Natural killer cell (primary cell): Measurements from ENCODE around the gene IL7R. TPM values are rescaled to one million over a fixed set of nuclear protein-coding genes. Genes with fewer than 3 reads are reported as not detected.
"Not testable (repeated sequence)": the region's sequence is repeated elsewhere in the genome, so short reads cannot be mapped to it uniquely, and the experiment has no call there.

Source experiments
- ATAC-seq, 3 donors: fragments of 150-1000 bp in 2 of 3; fragments of 200-7000 bp in 1 of 3; cut with Tn5 transposase; 1 replicate in 1 of 3; 2 replicates in 2 of 3; pipeline ENCODE4 v1.10.0; 2021; ENCODE audit warnings: mild to moderate bottlenecking in 2 of 3, moderate library complexity in 2 of 3
- DNase-seq, 2 donors: peaks; one replicate each; pipeline versions ENCODE4 v3.0.0 to v3.0.0-alpha.2; 2013 to 2021; ENCODE audit warnings: mixed read lengths in 1 of 2
- H3K27ac ChIP-seq: one replicate; pipeline ENCODE4 v1.5.1; 2013; ENCODE audit warnings: mild to moderate bottlenecking, low read length
- H3K27me3 ChIP-seq: one replicate; pipeline ENCODE4 v1.6.1; 2013; ENCODE audit warnings: low read length; ENCODE audit not compliant: control insufficient read depth, insufficient read depth
- H3K36me3 ChIP-seq: one replicate; pipeline ENCODE4 v1.6.1; 2013; ENCODE audit warnings: low read length; ENCODE audit not compliant: control insufficient read depth, insufficient read depth
- H3K4me1 ChIP-seq: one replicate; pipeline ENCODE4 v1.6.1; 2013; ENCODE audit warnings: low read length; ENCODE audit not compliant: control insufficient read depth, insufficient read depth
- H3K4me3 ChIP-seq: one replicate; pipeline ENCODE4 v1.5.1; 2013; ENCODE audit warnings: low read length
- H3K9me3 ChIP-seq: one replicate; pipeline ENCODE4 v1.6.1; 2013; ENCODE audit warnings: low read length; ENCODE audit not compliant: control insufficient read depth, insufficient read depth
- H3K27ac Mint-ChIP-seq, 2 donors: one replicate each; pipeline ENCODE4 v1.8.0; 2022; ENCODE audit warnings: mild to moderate bottlenecking in 2 of 2, mixed read lengths in 2 of 2, moderate library complexity in 1 of 2
- H3K27me3 Mint-ChIP-seq, 2 donors: one replicate each; pipeline ENCODE4 v1.8.0; 2022; ENCODE audit warnings: low read depth in 2 of 2, mixed read lengths in 2 of 2
- H3K36me3 Mint-ChIP-seq: one replicate; pipeline ENCODE4 v1.8.0; 2022; ENCODE audit warnings: mixed read lengths
- H3K4me1 Mint-ChIP-seq, 2 donors: one replicate each; pipeline ENCODE4 v1.8.0; 2022; ENCODE audit warnings: mixed read lengths in 2 of 2
- H3K4me3 Mint-ChIP-seq: one replicate; pipeline ENCODE4 v1.8.0; 2022; ENCODE audit warnings: mild to moderate bottlenecking, moderate library complexity, mixed read lengths
- H3K9me3 Mint-ChIP-seq, 2 donors: one replicate each; pipeline ENCODE4 v1.8.0; 2022; ENCODE audit warnings: mixed read lengths in 2 of 2
- WGBS: methylation state at CpG from one replicate; pipeline ENCODE4 v1.1.7; 2013; ENCODE audit warnings: missing lambda C conversion rate; ENCODE audit not compliant: insufficient coverage; 5-methylcytosine and 5-hydroxymethylcytosine counted together
- intact Hi-C: fragments of 100-400 bp; cut with micrococcal nuclease; formaldehyde crosslinking; loops from one replicate; pipeline ENCODE4 v1.14.2; 2022
- total RNA-seq, 4 donors: library from RNA; stranded (reverse); fragments of 120-200 nt in 1 of 4; gene quantifications; one replicate each; pipeline versions ENCODE4 v1.2.3 to v1.2.4, GENCODE V29; 2013 to 2022
- TF ChIP-seq, protein P1 (sequence below): fragments of 200-600 bp; IDR thresholded peaks from one replicate; pipeline ENCODE4 v1.8.0; 2022; ENCODE audit warnings: antibody characterized with exemption

IL7R gene
- total RNA-seq, 3 donors from 2014 or later (not counting 1 experiment from before 2014, with no cell fraction given) = 22.0 to 42.7 (median 30.4) TPM

DNA sequence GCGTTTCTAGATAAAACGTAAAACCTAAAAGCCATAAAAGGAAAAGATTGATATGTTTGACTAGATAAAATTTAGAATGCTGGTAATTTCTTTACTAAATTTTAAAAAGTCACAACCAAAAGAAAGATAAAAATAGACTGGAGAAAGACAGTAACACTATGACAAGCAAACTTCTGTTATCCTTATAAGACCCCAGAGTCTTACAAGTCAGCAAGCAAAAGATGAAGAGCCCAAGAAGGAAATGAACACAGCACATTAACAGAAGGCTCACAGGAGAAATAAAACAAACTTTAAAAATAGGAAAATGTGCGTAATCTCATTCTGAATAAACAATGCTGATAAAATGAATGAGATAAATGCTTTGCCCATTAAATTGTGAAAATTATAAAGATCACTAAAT is 29.7 kb downstream of the IL7R start:
- ATAC-seq (no peak), DNase-seq (no peak)
- H3K36me3 ChIP-seq = no peaks in the 10 kb centered on the region
- H3K4me3 Mint-ChIP-seq = no peak overlapping the region
- no peaks in the 10 kb centered on the region for H3K36me3 Mint-ChIP-seq
- intact Hi-C loops = no loop called here
- TF ChIP-seq, protein P1, sequence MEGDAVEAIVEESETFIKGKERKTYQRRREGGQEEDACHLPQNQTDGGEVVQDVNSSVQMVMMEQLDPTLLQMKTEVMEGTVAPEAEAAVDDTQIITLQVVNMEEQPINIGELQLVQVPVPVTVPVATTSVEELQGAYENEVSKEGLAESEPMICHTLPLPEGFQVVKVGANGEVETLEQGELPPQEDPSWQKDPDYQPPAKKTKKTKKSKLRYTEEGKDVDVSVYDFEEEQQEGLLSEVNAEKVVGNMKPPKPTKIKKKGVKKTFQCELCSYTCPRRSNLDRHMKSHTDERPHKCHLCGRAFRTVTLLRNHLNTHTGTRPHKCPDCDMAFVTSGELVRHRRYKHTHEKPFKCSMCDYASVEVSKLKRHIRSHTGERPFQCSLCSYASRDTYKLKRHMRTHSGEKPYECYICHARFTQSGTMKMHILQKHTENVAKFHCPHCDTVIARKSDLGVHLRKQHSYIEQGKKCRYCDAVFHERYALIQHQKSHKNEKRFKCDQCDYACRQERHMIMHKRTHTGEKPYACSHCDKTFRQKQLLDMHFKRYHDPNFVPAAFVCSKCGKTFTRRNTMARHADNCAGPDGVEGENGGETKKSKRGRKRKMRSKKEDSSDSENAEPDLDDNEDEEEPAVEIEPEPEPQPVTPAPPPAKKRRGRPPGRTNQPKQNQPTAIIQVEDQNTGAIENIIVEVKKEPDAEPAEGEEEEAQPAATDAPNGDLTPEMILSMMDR = no peak
- peaks cover 10 to 14% of the 10 kb centered on the region in 2 donors for H3K4me1 Mint-ChIP-seq
- WGBS = 20% methylated on average over 1 of the region's 3 CpGs
- H3K27ac Mint-ChIP-seq = no peak overlapping the region
- no peak overlapping the region for H3K4me3 ChIP-seq
- H3K27ac ChIP-seq = no peak overlapping the region
- H3K9me3 Mint-ChIP-seq = no peaks in the 10 kb centered on the region
- H3K9me3 ChIP-seq = no peaks in the 10 kb centered on the region
- H3K4me1 ChIP-seq = peaks cover 2% of the 10 kb centered on the region
- no peaks in the 10 kb centered on the region for H3K27me3 Mint-ChIP-seq
- H3K27me3 ChIP-seq = no peaks in the 10 kb centered on the region

GRCh38 chr5:35887321-35888100 is 30.8 kb downstream of the IL7R start:
- Mint-ChIP-seq H3K36me3 (no peaks in the 10 kb centered on the region), H3K27ac (no peak overlapping the region), H3K4me3 (no peak overlapping the region), H3K9me3 (no peaks in the 10 kb centered on the region), H3K27me3 (no peaks in the 10 kb centered on the region), H3K4me1 (peaks cover 10 to 14% of the 10 kb centered on the region in 2 donors)
- H3K36me3 ChIP-seq = no peaks in the 10 kb centered on the region
- intact Hi-C loops = no loop called here
- H3K27ac ChIP-seq = no peak overlapping the region
- WGBS = 60% methylated on average over 3 of the region's 5 CpGs
- H3K9me3 ChIP-seq = no peaks in the 10 kb centered on the region
- no peak overlapping the region for H3K4me3 ChIP-seq
- peaks cover 2% of the 10 kb centered on the region for H3K4me1 ChIP-seq
- no peak for DNase-seq
- no peaks in the 10 kb centered on the region for H3K27me3 ChIP-seq
- TF ChIP-seq, protein P1 = no peak
- no peak for ATAC-seq

DNA sequence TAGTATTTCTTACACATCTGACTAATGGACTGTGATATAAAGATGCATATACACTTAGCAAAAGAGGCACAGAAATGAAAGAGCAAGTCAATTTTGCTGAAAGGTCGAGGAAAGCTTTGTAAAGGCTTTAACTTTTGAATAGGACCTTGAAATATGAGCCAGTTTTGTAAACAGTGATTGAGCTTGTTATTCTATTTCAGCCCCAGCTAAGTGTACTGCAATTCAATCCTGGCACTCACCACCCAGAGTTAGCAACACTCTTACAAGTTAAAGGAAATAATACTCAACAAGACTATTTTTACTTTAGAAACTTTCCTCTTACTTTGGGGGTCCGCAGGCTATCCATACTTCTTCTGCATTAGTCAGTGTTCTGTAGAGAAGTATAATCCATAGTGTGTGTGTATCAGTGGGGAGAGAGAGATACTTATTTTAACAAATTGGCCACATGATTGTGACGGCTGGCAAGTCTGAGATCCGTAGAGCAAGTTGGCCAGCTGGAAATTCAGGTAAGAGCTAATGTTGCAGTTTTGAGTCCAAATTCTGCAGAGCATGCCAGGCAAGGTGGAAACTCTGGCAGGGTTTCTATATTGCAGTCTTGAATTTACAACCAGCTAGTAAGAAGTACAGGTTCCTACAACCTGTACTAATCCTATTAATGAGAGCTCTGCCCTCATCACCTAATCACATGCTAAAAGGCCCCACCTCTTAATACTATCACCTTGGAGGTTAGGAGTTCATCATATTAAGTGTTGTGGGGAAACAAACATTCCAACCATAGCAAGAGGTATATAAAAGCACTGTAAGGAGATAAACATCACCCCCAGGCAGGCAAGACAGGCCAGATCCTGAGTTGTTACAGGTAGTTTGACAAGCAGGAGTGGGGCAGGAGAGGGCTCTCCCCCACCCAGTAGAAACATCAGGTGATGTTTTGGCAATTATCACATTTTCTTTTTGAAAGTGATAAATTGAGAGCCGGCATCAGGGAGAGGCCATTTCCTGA is 33.6 kb downstream of the IL7R start:
- no peaks in the 10 kb centered on the region for H3K27me3 Mint-ChIP-seq
- TF ChIP-seq, protein P1 = no peak
- H3K4me1 Mint-ChIP-seq = no peaks in the 10 kb centered on the region
- Histone ChIP-seq H3K4me1 (no peaks in the 10 kb centered on the region), H3K9me3 (no peaks in the 10 kb centered on the region), H3K27ac (no peak overlapping the region), H3K36me3 (no peaks in the 10 kb centered on the region), H3K4me3 (no peak overlapping the region), H3K27me3 (no peaks in the 10 kb centered on the region)
- intact Hi-C loops = no loop called here
- 88% methylated on average over 5 of the region's 5 CpGs for WGBS
- no peak overlapping the region for H3K4me3 Mint-ChIP-seq
- DNase-seq (no peak), ATAC-seq (no peak)
- H3K36me3 Mint-ChIP-seq = no peaks in the 10 kb centered on the region
- H3K9me3 Mint-ChIP-seq = no peaks in the 10 kb centered on the region
- H3K27ac Mint-ChIP-seq = no peak overlapping the region

- ATAC-seq, H3K27me3 Mint-ChIP-seq, H3K9me3 ChIP-seq, H3K27me3 ChIP-seq, DNase-seq, H3K27ac Mint-ChIP-seq, intact Hi-C loops, H3K9me3 Mint-ChIP-seq, H3K36me3 Mint-ChIP-seq, H3K4me1 Mint-ChIP-seq, H3K36me3 ChIP-seq, H3K4me3 Mint-ChIP-seq, H3K27ac ChIP-seq, H3K4me1 ChIP-seq, H3K4me3 ChIP-seq: not testable (repeated sequence)
- 97% methylated on average over 20 of the region's 23 CpGs for WGBS
Measured at GRCh38 chr5:35892799-35893198, 36.1 kb downstream of the IL7R start.
